ENCODE data around the gene INPP5D.

Gene INPP5D

GRCh38 chr2:233223059-233223894 is 163.1 kb downstream of the INPP5D start:
- Histone ChIP-seq H4K20me1 (no peaks in the 10 kb centered on the region), H3K9me3 (replicated peaks in 1 of 11) (peaks cover 0 to 5% (median 0%) of the 10 kb centered on the region in 11 experiments; a peak in 2 of 22 replicates), H3K36me3 (no peaks in the 10 kb centered on the region), H3K4me2 (no peak overlapping the region), H3K4me1 (no peaks in the 10 kb centered on the region), H3K9ac (no peak overlapping the region), H3K27me3 (no peaks in the 10 kb centered on the region), H3K4me3 (no peak overlapping the region), H3K27ac (no peak overlapping the region)
- TF ChIP-seq Cebpa-rat (IDR thresholded peaks at IDR 0.05) = no peak

- Histone ChIP-seq H3K36me3 (no peaks in the 10 kb centered on the region), H4K20me1 (no peaks in the 10 kb centered on the region), H3K4me2 (no peak overlapping the region), H3K9me3 (replicated peaks in 1 of 11) (peaks cover 0 to 5% (median 0%) of the 10 kb centered on the region in 11 experiments; a peak in 2 of 22 replicates), H3K4me3 (no peak overlapping the region), H3K4me1 (peaks cover 0 to 4% (median 0%) of the 10 kb centered on the region in 10 experiments; a peak in 5 of 20 replicates), H3K27ac (no peak overlapping the region), H3K9ac (no peak overlapping the region), H3K27me3 (no peaks in the 10 kb centered on the region)
- no peak for TF ChIP-seq Cebpa-rat (IDR thresholded peaks at IDR 0.05)
Observed at GRCh38 chr2:233225230-233226068, 165.3 kb downstream of the INPP5D start.

- Histone ChIP-seq H3K27ac (no peak overlapping the region), H3K4me2 (no peak overlapping the region), H4K20me1 (no peaks in the 10 kb centered on the region), H3K4me1 (peaks cover 0 to 15% (median 0%) of the 10 kb centered on the region in 10 experiments; a peak in 7 of 20 replicates), H3K36me3 (no peaks in the 10 kb centered on the region), H3K9ac (no peak overlapping the region), H3K27me3 (no peaks in the 10 kb centered on the region), H3K4me3 (no peak overlapping the region), H3K9me3 (replicated peaks in 1 of 11) (peaks cover 0 to 5% (median 0%) of the 10 kb centered on the region in 11 experiments; a peak in 2 of 22 replicates)
- no peak for TF ChIP-seq Cebpa-rat (IDR thresholded peaks at IDR 0.05)
Observed at GRCh38 chr2:233226511-233227031, 166.4 kb downstream of the INPP5D start.

GRCh38 chr2:233227346-233227978 is 167.3 kb downstream of the INPP5D start:
- Histone ChIP-seq H3K36me3 (no peaks in the 10 kb centered on the region), H3K27ac (no peak overlapping the region), H3K4me2 (no peak overlapping the region), H3K4me1 (peaks cover 0 to 24% (median 0%) of the 10 kb centered on the region in 10 experiments; a peak in 7 of 20 replicates), H3K27me3 (no peaks in the 10 kb centered on the region), H3K4me3 (no peak overlapping the region), H3K9me3 (replicated peaks in 1 of 11) (peaks cover 0 to 5% (median 0%) of the 10 kb centered on the region in 11 experiments; a peak in 2 of 22 replicates), H3K9ac (no peak overlapping the region), H4K20me1 (no peaks in the 10 kb centered on the region)
- TF ChIP-seq Cebpa-rat (IDR thresholded peaks at IDR 0.05) = no peak

GRCh38 chr2:233228376-233228775 is 168.2 kb downstream of the INPP5D start:
- Histone ChIP-seq H3K4me2 (no peak overlapping the region), H3K4me3 (no peak overlapping the region), H3K9me3 (replicated peaks in 1 of 11) (peaks cover 0 to 5% (median 0%) of the 10 kb centered on the region in 11 experiments; a peak in 2 of 22 replicates), H3K27ac (no peak overlapping the region), H4K20me1 (no peaks in the 10 kb centered on the region), H3K27me3 (no peaks in the 10 kb centered on the region), H3K4me1 (peaks cover 0 to 28% (median 0%) of the 10 kb centered on the region in 10 experiments; a peak in 7 of 20 replicates), H3K36me3 (no peaks in the 10 kb centered on the region), H3K9ac (no peak overlapping the region)
- no peak for TF ChIP-seq Cebpa-rat (IDR thresholded peaks at IDR 0.05)

- Histone ChIP-seq H3K4me1 (peaks cover 0 to 61% (median under 1%) of the 10 kb centered on the region in 10 experiments; a peak in 10 of 20 replicates), H3K9me3 (replicated peaks in 1 of 11) (no peaks in the 10 kb centered on the region), H3K27me3 (no peaks in the 10 kb centered on the region), H3K27ac (no peak overlapping the region), H3K36me3 (no peaks in the 10 kb centered on the region), H3K4me2 (peak overlapping the region in 3 of 11 experiments; percentile 51 to 68 (median 56); a peak in 6 of 22 replicates), H3K9ac (no peak overlapping the region), H3K4me3 (no peak overlapping the region), H4K20me1 (no peaks in the 10 kb centered on the region)
- no peak for TF ChIP-seq Cebpa-rat (IDR thresholded peaks at IDR 0.05)
Observed at GRCh38 chr2:233233618-233234230, 173.6 kb downstream of the INPP5D start.

GRCh38 chr2:233234264-233234663 is 174.1 kb downstream of the INPP5D start:
- no peaks in the 10 kb centered on the region for H4K20me1 ChIP-seq
- no peak overlapping the region for H3K4me3 ChIP-seq
- H3K4me2 ChIP-seq = peak overlapping the region in 3 of 11 experiments; percentile 51 to 68 (median 56); a peak in 5 of 22 replicates
- no peak for TF ChIP-seq Cebpa-rat (IDR thresholded peaks at IDR 0.05)
- no peaks in the 10 kb centered on the region for H3K9me3 ChIP-seq (replicated peaks in 1 of 11)
- no peaks in the 10 kb centered on the region for H3K36me3 ChIP-seq
- no peak overlapping the region for H3K9ac ChIP-seq
- peaks cover 0 to 61% (median 6%) of the 10 kb centered on the region in 10 experiments; a peak in 15 of 20 replicates for H3K4me1 ChIP-seq
- H3K27me3 ChIP-seq = no peaks in the 10 kb centered on the region
- H3K27ac ChIP-seq = no peak overlapping the region

- H3K36me3 ChIP-seq = no peaks in the 10 kb centered on the region
- peaks cover 0 to 67% (median 7%) of the 10 kb centered on the region in 10 experiments; a peak in 15 of 20 replicates for H3K4me1 ChIP-seq
- no peaks in the 10 kb centered on the region for H3K27me3 ChIP-seq
- no peak overlapping the region for H3K27ac ChIP-seq
- H3K4me3 ChIP-seq = no peak overlapping the region
- no peak overlapping the region for H3K9ac ChIP-seq
- H3K9me3 ChIP-seq (replicated peaks in 1 of 11) = no peaks in the 10 kb centered on the region
- peak overlapping the region in 2 of 11 experiments; percentile 51 to 56; a peak in 1 of 22 replicates for H3K4me2 ChIP-seq
- no peak for TF ChIP-seq Cebpa-rat (IDR thresholded peaks at IDR 0.05)
- H4K20me1 ChIP-seq = no peaks in the 10 kb centered on the region
Observed at GRCh38 chr2:233234996-233235395, 174.9 kb downstream of the INPP5D start.

All from BLaER1 treated with 17β-estradiol and CSF1 and Interleukin-3, amounts not matched to agents 10 nM and 100 nM (cell line).